GM23338 (cell line): ENCODE results near the gene MCM3AP. TPM values are rescaled to one million over a fixed set of nuclear protein-coding genes. Genes with fewer than 3 reads are reported as not detected.

Source experiments
- ATAC-seq: fragments of 200-7000 bp; cut with Tn5 transposase; 3 replicates; pipeline ENCODE4 v1.9.1; 2020
- DNase-seq: peaks from one replicate; pipeline ENCODE4 v3.0.0-alpha.2; 2015; ENCODE audit warnings: low spot score
- H2AFZ ChIP-seq: fragments of 200-600 bp; sonication (generic); 2 replicates; pipeline ENCODE4 v1.8.0; 2016; ENCODE audit warnings: antibody characterized with exemption, mild to moderate bottlenecking, moderate library complexity
- H3F3A ChIP-seq: fragments of 200-600 bp; sonication (generic); replicated peaks from 2 replicates; pipeline ENCODE4 v1.8.0; 2017; ENCODE audit warnings: antibody characterized with exemption, mixed run types, low read depth
- H3K27ac ChIP-seq: fragments of 200-600 bp; sonication (generic); 2 replicates; pipeline ENCODE4 v1.6.1; 2016; ENCODE audit warnings: low read depth
- H3K27me3 ChIP-seq: fragments of 200-600 bp; sonication (generic); 2 replicates; pipeline ENCODE4 v1.8.0; 2016; ENCODE audit warnings: mild to moderate bottlenecking, mixed run types, moderate library complexity; ENCODE audit not compliant: insufficient read depth
- H3K36me3 ChIP-seq: fragments of 200-600 bp; sonication (generic); 2 replicates; pipeline ENCODE4 v1.8.0; 2016; ENCODE audit warnings: mild to moderate bottlenecking; ENCODE audit not compliant: insufficient read depth
- H3K4me1 ChIP-seq: fragments of 200-600 bp; sonication (generic); 2 replicates; pipeline ENCODE4 v1.8.0; 2016; ENCODE audit warnings: mild to moderate bottlenecking, moderate library complexity; ENCODE audit not compliant: insufficient read depth
- H3K4me2 ChIP-seq: fragments of 200-600 bp; sonication (generic); 2 replicates; pipeline ENCODE4 v1.7.1; 2017; ENCODE audit warnings: mixed run types
- H3K4me3 ChIP-seq: fragments of 200-600 bp; sonication (generic); 2 replicates; pipeline ENCODE4 v1.6.1; 2016; ENCODE audit warnings: mixed run types
- H3K79me2 ChIP-seq: fragments of 200-600 bp; sonication (generic); replicated peaks from 2 replicates; pipeline ENCODE4 v1.8.0; 2017; ENCODE audit warnings: mild to moderate bottlenecking; ENCODE audit not compliant: insufficient read depth
- H3K9me2 ChIP-seq: fragments of 200-600 bp; sonication (generic); 2 replicates; pipeline ENCODE4 v1.8.0; 2017; ENCODE audit not compliant: insufficient read depth
- H4K20me1 ChIP-seq: fragments of 200-600 bp; sonication (generic); replicated peaks from 2 replicates; pipeline ENCODE4 v1.8.0; 2017; ENCODE audit warnings: mild to moderate bottlenecking; ENCODE audit not compliant: insufficient read depth
- H3K27ac Mint-ChIP-seq: 2 replicates; pipeline ENCODE4 v1.8.0; 2020; ENCODE audit warnings: inconsistent platforms, mild to moderate bottlenecking, moderate library complexity, mixed read lengths
- H3K27me3 Mint-ChIP-seq: 3 replicates; pipeline ENCODE4 v1.8.0; 2022; ENCODE audit warnings: low read depth, mild to moderate bottlenecking, moderate library complexity, mixed read lengths, inconsistent platforms; ENCODE audit not compliant: insufficient read depth, poor library complexity
- H3K36me3 Mint-ChIP-seq: 3 replicates; pipeline ENCODE4 v1.8.0; 2021; ENCODE audit warnings: low read depth, mild to moderate bottlenecking, inconsistent platforms, moderate library complexity, mixed read lengths
- H3K4me1 Mint-ChIP-seq: 3 replicates; pipeline ENCODE4 v1.8.0; 2020; ENCODE audit warnings: mild to moderate bottlenecking, inconsistent platforms, mixed read lengths
- H3K4me3 Mint-ChIP-seq: 3 replicates; pipeline ENCODE4 v1.8.0; 2021; ENCODE audit warnings: moderate library complexity, mild to moderate bottlenecking, inconsistent platforms, mixed read lengths
- H3K9me3 Mint-ChIP-seq: 3 replicates; pipeline ENCODE4 v1.8.0; 2020; ENCODE audit warnings: moderate library complexity, mild to moderate bottlenecking, inconsistent platforms, mixed read lengths
- CREB1 ChIP-seq: fragments of 250-450 bp; sonication (Bioruptor Pico); IDR thresholded peaks from 2 replicates; pipeline ENCODE4 v1.5.0; 2020; ENCODE audit warnings: low read depth, mild to moderate bottlenecking, moderate library complexity
- JUNB ChIP-seq: IDR thresholded peaks from one replicate; pipeline ENCODE4 v1.6.1; 2016; ENCODE audit warnings: antibody characterized with exemption; ENCODE audit not compliant: unreplicated experiment
- POLR2AphosphoS5 ChIP-seq: IDR thresholded peaks from 2 replicates; pipeline ENCODE4 v1.6.1; 2016; ENCODE audit warnings: antibody characterized with exemption, low read depth
- polyA plus RNA-seq: library from polyadenylated mRNA; unstranded; fragments of >200 nt; fragmentation: Nextera tagmentation; extraction: Ambion mirVana; gene quantifications from 2 replicates; pipeline ENCODE4 v1.2.1, GENCODE V29; 2016
- total RNA-seq: library from RNA; depleted of rRNA; stranded (reverse); fragments of >200 nt; shearing (Covaris generic); gene quantifications from 2 replicates; pipeline ENCODE4 v1.2.3, GENCODE V29; 2014
- TF ChIP-seq, protein P1 (sequence below): fragments of 250-450 bp; sonication (Bioruptor Pico); IDR thresholded peaks from 2 replicates; pipeline ENCODE4 v1.5.0; 2020; ENCODE audit warnings: mild to moderate bottlenecking, moderate library complexity

Gene MCM3AP
- total and polyA plus RNA-seq, 2 experiments from 2014 or later: 39.2 to 123 TPM

DNA sequence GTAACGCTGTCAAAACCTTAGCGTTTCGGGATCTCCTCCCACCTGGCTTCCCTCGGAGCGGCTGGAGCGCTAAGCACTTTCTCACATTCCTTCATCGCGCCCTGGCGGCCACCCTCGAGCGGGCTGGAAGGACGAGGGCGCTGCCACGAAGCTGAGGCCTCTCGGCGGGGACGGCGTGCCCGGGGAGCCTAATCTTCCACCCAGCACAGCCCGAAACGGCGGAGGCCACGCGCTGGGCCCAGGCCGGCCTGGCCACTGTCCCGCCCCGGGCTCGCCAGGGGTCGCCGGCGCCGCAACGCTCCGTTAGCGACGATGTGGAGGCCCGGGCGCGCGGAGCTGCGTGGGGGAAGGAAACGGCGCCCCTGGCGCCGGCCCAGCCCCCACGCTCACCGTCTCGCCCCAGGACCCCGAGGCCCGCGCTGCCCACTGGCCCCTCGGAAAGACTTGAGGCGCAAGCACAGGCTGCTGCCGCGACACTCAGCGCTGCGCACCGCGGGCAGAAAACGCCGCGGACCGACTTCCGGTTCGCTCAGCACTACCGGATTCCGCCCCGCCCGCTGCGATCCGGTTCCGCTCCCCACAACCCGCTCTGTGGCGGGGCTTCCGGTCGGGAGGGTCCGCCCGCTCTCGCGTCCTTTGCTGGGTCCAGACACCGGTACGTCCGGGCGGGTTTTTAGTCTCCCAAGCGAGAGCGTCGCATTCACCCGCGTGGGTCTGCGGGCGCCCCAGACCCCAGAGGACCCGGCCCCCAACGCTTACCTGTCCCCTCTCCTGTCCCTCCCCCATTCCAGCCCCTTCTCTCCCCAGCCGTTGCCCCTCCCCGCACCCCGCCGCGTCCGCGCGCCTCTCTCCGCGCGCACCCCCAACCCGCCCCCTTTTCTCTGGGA lies 593 bp upstream of the MCM3AP start, which contains the start of gene YBEY (continued):
- TF ChIP-seq, protein P1, sequence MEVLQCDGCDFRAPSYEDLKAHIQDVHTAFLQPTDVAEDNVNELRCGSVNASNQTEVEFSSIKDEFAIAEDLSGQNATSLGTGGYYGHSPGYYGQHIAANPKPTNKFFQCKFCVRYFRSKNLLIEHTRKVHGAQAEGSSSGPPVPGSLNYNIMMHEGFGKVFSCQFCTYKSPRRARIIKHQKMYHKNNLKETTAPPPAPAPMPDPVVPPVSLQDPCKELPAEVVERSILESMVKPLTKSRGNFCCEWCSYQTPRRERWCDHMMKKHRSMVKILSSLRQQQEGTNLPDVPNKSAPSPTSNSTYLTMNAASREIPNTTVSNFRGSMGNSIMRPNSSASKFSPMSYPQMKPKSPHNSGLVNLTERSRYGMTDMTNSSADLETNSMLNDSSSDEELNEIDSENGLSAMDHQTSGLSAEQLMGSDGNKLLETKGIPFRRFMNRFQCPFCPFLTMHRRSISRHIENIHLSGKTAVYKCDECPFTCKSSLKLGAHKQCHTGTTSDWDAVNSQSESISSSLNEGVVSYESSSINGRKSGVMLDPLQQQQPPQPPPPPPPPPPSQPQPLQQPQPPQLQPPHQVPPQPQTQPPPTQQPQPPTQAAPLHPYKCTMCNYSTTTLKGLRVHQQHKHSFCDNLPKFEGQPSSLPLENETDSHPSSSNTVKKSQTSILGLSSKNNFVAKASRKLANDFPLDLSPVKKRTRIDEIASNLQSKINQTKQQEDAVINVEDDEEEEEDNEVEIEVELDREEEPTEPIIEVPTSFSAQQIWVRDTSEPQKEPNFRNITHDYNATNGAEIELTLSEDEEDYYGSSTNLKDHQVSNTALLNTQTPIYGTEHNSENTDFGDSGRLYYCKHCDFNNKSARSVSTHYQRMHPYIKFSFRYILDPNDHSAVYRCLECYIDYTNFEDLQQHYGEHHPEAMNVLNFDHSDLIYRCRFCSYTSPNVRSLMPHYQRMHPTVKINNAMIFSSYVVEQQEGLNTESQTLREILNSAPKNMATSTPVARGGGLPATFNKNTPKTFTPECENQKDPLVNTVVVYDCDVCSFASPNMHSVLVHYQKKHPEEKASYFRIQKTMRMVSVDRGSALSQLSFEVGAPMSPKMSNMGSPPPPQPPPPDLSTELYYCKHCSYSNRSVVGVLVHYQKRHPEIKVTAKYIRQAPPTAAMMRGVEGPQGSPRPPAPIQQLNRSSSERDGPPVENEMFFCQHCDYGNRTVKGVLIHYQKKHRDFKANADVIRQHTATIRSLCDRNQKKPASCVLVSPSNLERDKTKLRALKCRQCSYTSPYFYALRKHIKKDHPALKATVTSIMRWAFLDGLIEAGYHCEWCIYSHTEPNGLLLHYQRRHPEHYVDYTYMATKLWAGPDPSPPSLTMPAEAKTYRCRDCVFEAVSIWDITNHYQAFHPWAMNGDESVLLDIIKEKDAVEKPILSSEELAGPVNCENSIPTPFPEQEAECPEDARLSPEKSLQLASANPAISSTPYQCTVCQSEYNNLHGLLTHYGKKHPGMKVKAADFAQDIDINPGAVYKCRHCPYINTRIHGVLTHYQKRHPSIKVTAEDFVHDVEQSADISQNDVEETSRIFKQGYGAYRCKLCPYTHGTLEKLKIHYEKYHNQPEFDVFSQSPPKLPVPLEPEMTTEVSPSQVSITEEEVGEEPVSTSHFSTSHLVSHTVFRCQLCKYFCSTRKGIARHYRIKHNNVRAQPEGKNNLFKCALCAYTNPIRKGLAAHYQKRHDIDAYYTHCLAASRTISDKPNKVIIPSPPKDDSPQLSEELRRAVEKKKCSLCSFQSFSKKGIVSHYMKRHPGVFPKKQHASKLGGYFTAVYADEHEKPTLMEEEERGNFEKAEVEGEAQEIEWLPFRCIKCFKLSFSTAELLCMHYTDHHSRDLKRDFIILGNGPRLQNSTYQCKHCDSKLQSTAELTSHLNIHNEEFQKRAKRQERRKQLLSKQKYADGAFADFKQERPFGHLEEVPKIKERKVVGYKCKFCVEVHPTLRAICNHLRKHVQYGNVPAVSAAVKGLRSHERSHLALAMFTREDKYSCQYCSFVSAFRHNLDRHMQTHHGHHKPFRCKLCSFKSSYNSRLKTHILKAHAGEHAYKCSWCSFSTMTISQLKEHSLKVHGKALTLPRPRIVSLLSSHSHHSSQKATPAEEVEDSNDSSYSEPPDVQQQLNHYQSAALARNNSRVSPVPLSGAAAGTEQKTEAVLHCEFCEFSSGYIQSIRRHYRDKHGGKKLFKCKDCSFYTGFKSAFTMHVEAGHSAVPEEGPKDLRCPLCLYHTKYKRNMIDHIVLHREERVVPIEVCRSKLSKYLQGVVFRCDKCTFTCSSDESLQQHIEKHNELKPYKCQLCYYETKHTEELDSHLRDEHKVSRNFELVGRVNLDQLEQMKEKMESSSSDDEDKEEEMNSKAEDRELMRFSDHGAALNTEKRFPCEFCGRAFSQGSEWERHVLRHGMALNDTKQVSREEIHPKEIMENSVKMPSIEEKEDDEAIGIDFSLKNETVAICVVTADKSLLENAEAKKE (CRISPR knock-in tag): no peak
- no peak for TF ChIP-seq JUNB
- peak; percentile 73 for TF ChIP-seq POLR2AphosphoS5
- peak; percentile 54 for TF ChIP-seq CREB1 (CRISPR knock-in tag)

DNA sequence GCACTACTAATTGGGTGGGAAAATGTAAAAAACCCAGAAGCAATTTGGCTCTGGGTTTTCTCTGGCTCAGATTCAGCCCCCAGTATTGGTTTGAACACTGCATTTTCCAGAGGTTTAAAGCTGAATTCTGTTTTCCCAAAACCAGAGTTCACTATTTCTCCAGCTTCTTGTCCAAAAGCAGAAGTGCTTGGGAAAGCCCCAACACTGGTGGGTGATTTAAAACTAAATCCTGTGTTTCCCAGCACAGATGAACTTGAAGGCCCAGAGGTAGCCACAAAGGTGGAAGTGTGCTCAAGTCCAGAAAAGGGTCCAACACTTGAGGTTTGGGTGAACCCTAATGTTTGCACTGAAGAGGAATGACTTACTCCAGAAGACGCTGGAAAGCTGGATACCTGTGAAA lies 678 bp downstream of the MCM3AP start:
- TF ChIP-seq JUNB: no peak
- no peak for TF ChIP-seq POLR2AphosphoS5
- no peak for DNase-seq
- peaks cover 20% of the 10 kb centered on the region for H3K36me3 ChIP-seq
- Mint-ChIP-seq H3K27ac (no peak overlapping the region), H3K9me3 (no peaks in the 10 kb centered on the region), H3K36me3 (peaks cover 49% of the 10 kb centered on the region), H3K4me1 (peaks cover 41% of the 10 kb centered on the region), H3K4me3 (peak overlapping the region; percentile 91), H3K27me3 (peaks cover 8% of the 10 kb centered on the region)
- peaks cover 50% of the 10 kb centered on the region for H3K4me1 ChIP-seq
- H3K27ac ChIP-seq: no peak overlapping the region
- H3K79me2 ChIP-seq: peaks cover 68% of the 10 kb centered on the region
- H3K4me2 ChIP-seq: peak overlapping the region; percentile 91
- no peak for ATAC-seq
- peak overlapping the region; percentile 83 for H3K4me3 ChIP-seq
- no peaks in the 10 kb centered on the region for H3K27me3 ChIP-seq
- H3K9me2 ChIP-seq: no peaks in the 10 kb centered on the region
- no peak overlapping the region for H2AFZ ChIP-seq
- H3F3A ChIP-seq: peaks cover 30% of the 10 kb centered on the region
- peaks cover 48% of the 10 kb centered on the region for H4K20me1 ChIP-seq
